SK-N-MC (cell line): ENCODE data around the gene CDH4.

ENCODE experiments used
- EZH2 ChIP-seq: fragments of 200-600 bp; sonication (generic); IDR thresholded peaks from one replicate; pipeline ENCODE4 v1.6.1; 2017; ENCODE audit warnings: antibody characterized with exemption
- POLR2AphosphoS5 ChIP-seq: IDR thresholded peaks from 2 replicates; pipeline ENCODE4 v1.6.1; 2012; ENCODE audit warnings: mild to moderate bottlenecking, low read depth, low read length, borderline replicate concordance

DNA sequence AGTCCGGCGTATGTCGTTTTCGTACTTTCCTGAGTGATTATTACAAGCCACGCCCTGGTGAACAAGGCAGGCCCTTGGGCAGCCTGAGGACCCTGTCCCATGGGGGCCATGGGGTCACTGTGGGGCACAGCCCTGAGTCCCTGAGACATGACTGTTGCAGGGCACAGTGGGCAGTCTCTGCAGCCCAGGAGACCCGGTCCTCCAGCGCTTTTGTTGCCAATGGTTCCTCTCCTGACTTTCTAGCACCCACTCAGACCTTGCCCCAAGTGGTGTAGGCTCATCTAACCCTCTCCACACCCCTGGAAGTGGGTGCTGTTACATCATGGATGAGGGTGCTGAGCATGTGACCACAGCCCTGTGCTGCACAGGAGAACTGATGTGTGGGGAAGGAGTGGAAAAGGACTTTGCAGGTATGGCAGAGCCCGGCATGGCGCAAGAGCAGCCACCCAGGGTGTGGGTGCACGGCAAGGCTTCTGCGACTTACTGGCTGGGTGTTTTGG, 494.1 kb downstream of the CDH4 start:
- no peak for TF ChIP-seq POLR2AphosphoS5
- no peak for TF ChIP-seq EZH2
